HG03135 (cell line): ENCODE data around the gene PPP1R9B.

ENCODE experiments used
- ATAC-seq: cut with Tn5 transposase; IDR thresholded peaks from one replicate; pipeline ENCODE4 v1.9.1; 2021; ENCODE audit warnings: mild to moderate bottlenecking, moderate library complexity; ENCODE audit not compliant: unreplicated experiment

Gene PPP1R9B

DNA sequence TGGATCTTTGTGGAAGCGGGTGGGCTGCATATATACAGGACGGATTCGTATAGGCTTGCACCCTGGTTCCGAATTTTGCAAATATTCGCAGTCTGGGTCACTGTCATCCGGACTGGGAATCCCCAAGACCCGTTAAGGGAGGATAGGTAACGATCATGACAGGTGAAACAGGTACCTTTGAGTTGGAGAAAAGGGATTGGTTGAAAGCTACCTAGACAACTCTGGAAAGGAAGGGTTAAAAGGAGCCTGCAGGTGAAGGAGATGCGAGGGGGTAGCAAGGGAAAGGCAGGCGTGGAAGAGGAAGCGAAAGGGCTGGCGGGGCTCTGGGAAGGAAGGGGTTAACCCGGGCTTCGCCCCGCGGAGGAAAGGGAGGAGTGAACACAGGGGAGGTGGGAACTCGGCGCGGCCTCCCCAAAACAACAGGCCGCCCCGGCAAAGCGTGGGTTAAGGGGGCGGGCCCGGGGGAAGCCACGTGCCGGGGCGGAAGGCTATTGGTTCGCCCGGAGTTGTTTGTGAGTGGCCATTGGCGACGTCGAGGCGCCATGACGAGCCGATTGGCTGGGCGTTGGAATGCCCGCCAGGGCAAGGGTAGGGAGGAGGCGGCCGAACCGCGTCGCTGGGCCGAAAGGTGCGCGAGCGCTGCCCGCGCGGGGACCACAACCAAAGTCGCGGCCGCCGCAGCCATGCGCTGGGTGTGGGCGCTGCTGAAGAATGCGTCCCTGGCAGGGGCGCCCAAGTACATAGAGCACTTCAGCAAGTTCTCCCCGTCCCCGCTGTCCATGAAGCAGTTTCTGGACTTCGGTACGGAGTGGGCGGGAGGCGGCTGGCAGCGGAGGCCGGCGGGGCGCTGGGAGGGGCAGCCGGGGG is 55.5 kb downstream of the PPP1R9B start, which contains the start of gene PDK2:
TSS of gene PDK2 (plus strand) at position 599 of the 867 bp plus-strand sequence. CDS start at position 684, 85 bp downstream.
- peak; percentile 83 for ATAC-seq

DNA sequence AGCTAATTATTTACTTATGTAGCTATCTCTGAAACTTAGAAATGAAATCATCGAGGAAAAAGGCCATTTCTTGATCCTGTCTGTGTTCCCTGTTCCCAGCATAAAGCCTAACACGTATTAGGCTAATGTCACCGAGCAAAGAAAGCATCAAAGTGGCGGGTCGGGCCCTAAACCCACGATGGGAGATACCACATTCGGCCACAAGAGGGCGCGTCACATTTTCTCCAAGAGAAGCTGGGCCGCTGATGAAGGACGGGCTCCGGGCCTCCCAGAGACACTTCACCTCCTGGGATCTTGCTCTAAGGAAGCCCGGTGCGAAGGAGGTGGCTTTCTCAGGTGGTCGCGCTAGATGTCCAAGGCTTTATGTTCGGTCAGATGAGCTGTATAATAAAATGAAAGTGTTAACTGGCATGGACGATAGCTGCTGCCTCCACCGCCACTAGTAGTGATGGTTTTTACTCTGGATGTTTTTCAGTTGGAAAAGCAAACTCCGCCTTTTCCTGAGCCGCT is 56.2 kb downstream of the PPP1R9B start:
- ATAC-seq = peak; percentile 41

DNA sequence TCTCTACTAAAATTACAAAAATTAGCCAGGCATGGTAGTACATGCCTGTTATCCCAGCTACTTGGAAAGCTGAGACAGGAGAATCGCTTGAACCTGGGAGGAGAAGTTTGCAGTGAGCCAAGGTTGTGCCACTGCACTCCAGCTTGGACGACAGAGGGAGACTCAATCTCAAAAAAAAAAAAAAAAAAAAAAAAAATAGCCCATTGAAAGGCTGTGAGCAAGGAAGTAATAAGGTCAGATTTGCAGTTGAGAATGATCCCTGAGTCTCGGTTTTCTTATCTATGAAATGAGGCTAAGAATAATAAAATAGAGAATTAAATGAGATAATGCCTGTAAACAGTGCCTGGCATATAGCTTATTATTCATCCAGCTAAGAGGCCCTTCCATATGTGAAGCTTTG is 56.7 kb downstream of the PPP1R9B start:
- ATAC-seq = no peak

DNA sequence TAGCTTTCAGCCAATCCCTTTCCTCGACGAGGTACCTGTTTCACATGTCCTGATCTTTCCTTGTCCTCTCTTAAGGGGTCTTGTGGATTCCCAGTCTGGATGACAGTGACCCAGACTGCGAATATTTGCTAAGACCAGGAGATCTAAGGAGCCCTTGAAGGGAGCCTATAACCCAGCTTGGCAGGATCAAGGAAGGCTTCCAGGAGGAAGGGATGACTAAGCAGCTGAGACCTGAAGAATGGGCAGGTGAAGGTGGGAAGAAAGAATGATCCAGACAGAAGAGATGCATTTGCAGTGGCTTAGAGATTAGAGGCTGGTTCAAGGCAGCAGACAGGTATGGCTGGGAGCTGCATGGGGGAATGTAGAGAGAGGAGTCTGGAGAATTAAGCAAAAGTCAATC is 57.2 kb downstream of the PPP1R9B start:
- no peak for ATAC-seq

DNA sequence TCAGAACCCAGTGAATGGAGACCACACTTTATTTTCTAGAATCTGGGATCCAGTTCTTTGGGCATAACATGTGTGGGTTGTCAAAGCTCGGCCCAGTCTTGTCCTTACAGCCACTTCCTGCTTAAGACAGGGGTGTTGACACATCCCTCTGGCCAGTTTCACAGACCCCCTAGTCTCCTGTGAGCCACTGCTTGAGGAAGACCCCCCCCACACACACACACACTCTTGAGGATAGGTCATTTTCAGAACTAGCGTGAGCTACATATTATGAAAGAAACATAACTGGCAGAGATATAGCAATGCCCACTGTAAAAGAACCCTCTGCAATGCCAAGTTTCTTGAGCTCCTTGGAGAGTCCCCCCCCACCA is 58.6 kb downstream of the PPP1R9B start:
- ATAC-seq = no peak

DNA sequence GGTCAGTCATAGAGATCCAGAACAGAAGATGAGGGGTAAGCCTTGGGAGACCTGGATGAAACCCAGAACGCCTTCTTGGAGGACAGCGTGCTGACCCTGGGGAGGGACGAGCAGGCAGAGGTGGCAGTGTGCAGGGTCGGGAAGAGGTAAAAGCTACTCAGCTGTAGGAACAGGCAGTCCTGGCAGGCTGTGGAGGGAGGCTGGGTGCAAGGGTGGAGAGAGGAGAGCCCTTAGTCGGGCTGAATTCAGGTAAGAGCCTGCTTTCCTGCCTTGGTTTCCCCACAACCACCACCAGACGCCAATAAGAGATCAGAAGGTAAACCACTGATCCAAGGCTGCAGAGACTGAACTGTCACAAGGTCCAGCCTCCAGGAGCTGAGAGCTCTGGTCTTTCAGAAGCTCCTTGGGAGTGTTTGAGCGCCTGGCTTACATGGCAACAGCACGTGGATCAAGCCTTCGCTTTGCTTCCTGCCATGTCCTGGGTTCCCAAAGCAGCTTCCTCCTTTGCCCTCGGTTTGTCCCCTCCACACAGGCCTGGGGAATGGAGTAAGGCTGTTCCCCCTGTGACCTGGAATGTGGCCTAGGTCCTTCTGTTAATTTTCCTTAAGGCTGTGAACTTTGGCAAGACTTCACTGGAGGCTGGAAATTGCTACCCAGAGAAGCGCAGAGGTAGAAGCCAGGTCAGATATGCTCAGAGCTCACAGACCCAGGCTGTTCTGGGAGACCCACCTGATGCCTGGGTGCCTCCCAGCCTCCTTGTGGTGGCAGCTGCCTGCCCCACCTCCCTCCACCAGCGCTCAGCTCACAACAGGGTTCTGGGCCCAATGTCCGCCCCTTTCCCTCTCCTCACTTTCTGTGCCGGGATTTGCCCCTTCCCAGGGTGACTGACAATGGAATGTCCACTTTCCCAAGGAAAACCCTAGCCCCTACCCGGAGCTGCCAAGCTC is 59.2 kb downstream of the PPP1R9B start:
- ATAC-seq = no peak

DNA sequence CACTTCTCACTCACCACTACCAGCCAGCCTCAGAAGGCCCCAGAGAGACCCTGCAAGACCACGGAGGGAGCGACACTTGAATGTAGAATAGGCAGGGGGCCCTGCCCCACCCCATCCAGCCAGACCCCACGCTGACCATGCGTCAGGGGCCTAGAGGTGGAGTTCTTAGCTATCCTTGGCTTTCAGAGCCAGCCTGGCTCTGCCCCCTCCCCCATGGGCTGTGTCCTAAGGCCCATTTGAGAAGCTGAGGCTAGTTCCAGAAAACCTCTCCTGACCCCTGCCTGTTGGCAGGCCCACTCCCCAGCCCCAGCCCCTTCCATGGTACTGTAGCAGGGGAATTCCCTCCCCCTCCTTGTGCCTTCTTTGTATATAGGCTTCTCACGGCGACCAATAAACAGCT is 60.4 kb downstream of the PPP1R9B start:
- ATAC-seq = no peak

DNA sequence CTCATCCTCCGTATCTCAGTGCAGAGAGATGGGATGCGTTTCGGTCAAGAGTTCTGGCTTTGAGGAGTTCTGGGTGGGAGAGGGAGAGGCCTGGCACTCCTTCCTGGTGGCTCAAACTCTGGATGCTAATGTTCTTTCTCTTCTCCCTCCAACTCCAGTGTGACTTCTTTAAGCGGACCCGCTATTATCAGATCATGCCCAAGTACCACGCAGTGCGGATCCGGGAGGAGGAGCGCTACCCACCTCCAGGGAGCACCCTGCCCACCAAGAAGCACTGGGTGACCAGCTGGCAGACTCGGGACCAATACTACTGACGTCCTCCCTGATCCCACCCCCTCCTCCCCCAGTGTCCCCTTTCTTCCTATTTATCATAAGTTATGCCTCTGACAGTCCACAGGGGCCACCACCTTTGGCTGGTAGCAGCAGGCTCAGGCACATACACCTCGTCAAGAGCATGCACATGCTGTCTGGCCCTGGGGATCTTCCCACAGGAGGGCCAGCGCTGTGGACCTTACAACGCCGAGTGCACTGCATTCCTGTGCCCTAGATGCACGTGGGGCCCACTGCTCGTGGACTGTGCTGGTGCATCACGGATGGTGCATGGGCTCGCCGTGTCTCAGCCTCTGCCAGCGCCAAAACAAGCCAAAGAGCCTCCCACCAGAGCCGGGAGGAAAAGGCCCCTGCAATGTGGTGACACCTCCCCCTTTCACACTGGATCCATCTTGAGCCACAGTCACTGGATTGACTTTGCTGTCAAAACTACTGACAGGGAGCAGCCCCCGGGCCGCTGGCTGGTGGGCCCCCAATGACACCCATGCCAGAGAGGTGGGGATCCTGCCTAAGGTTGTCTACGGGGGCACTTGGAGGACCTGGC is 61.3 kb downstream of the PPP1R9B start:
- no peak for ATAC-seq

DNA sequence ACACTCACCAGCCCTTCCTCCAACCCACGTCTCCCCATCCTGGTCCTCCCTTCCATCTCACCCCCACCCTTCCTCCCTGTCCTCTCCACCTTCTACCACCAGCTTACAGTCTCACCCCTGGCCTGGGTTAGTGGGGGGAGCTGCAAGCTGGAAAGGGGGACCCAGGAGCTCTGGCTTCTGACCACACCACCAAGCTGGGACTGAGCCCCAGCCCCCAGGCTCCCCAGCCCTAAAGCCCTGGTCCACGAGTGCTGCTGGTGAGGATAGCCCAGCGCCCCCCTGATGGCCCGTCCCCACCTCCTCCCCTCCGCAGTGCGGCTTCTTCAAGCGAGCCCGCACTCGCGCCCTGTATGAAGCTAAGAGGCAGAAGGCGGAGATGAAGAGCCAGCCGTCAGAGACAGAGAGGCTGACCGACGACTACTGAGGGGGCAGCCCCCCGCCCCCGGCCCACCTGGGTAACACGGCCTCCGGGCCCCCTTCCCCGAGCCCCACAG is 62.5 kb downstream of the PPP1R9B start:
- no peak for ATAC-seq

DNA sequence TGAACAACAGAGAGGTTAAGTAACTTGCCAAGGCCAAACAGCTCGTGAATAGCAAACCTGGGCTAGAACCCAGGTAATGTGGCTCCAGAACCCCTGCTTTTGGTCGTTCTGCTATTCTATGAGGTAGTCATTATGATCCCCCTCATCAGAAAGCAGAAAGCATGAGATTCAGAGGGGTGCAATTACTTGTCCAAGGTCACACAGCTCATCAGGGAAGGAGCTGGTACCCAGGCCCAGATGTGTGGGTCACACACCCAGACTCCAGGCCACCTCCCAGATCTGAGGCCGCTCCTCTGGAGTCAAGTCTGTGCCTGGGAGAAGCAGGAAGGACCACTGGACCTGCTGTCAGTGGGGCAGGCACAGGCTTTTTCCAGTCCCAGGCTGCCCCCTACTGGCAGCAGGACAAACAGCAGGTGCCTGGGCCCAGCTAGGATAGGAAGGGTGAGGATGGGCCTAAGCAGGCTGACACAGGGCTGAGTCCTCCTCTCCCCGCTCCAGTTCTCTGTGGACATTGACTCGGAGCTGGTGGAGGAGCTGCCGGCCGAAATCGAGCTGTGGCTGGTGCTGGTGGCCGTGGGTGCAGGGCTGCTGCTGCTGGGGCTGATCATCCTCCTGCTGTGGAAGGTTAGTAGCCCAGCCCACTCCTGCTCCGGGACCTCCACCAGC is 63.1 kb downstream of the PPP1R9B start:
- ATAC-seq = no peak
